Measurements from ENCODE around the gene CELF4.

DNA sequence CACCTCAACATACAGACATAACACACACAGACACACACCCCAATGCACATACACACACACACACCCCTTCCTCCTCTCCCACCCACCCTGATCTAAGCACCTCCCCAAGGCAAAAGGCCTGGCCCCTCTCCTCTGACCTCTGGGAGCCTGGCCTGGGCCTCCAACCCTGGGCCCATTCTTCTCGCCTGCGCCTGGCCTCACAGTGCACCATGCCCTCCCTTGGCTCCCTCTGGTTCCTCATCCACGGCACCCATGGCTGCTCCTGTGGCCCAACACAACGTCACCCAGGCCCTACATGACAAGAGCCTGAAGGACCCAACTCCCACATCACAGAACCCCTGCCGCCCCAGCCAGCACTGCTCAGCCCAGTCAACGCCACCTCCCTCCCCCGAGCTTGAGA lies 281.3 kb downstream of the CELF4 start:
- TF ChIP-seq POLR2A (IDR thresholded peaks at IDR 0.05) (no peak), POLR2AphosphoS5 (IDR thresholded peaks at IDR 0.05) (no peak)
- TF ChIP-seq, protein P1, sequence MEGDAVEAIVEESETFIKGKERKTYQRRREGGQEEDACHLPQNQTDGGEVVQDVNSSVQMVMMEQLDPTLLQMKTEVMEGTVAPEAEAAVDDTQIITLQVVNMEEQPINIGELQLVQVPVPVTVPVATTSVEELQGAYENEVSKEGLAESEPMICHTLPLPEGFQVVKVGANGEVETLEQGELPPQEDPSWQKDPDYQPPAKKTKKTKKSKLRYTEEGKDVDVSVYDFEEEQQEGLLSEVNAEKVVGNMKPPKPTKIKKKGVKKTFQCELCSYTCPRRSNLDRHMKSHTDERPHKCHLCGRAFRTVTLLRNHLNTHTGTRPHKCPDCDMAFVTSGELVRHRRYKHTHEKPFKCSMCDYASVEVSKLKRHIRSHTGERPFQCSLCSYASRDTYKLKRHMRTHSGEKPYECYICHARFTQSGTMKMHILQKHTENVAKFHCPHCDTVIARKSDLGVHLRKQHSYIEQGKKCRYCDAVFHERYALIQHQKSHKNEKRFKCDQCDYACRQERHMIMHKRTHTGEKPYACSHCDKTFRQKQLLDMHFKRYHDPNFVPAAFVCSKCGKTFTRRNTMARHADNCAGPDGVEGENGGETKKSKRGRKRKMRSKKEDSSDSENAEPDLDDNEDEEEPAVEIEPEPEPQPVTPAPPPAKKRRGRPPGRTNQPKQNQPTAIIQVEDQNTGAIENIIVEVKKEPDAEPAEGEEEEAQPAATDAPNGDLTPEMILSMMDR (IDR thresholded peaks at IDR 0.05 in 8 of 11, conservative IDR thresholded peaks at IDR 0.05 in 3 of 11) = no peak

Data from spleen (tissue), 7 donors.